CMK (cell line): ENCODE results near the gene TTC33.
"Not testable (repeated sequence)": the region's sequence is repeated elsewhere in the genome, so short reads cannot be mapped to it uniquely, and the experiment has no call there.

Source experiments
- DNase-seq: peaks from one replicate; pipeline ENCODE4 v3.0.0-alpha.2; 2010; ENCODE audit warnings: low read depth

The TTC33 gene

GRCh38 chr5:40614923-40615585 is 140.7 kb downstream of the TTC33 start:
- no peak for DNase-seq

GRCh38 chr5:40614466-40614865 is 141.3 kb downstream of the TTC33 start:
- DNase-seq: no peak

GRCh38 chr5:40607202-40607601 is 148.6 kb downstream of the TTC33 start:
- no peak for DNase-seq

GRCh38 chr5:40606077-40606765 is 149.5 kb downstream of the TTC33 start:
- no peak for DNase-seq

GRCh38 chr5:40605295-40605958 is 150.3 kb downstream of the TTC33 start:
- DNase-seq: no peak

GRCh38 chr5:40603378-40603777 is 152.4 kb downstream of the TTC33 start:
- DNase-seq: no peak

GRCh38 chr5:40601198-40601868 is 154.4 kb downstream of the TTC33 start:
- no peak for DNase-seq

GRCh38 chr5:40600383-40600782 is 155.4 kb downstream of the TTC33 start:
- no peak for DNase-seq

GRCh38 chr5:40599676-40600075 is 156.1 kb downstream of the TTC33 start:
- DNase-seq: no peak

- DNase-seq: no peak
Observed at GRCh38 chr5:40594811-40595210, 160.9 kb downstream of the TTC33 start.

- not testable (repeated sequence) for DNase-seq
Observed at GRCh38 chr5:40591727-40592396, 163.9 kb downstream of the TTC33 start.

GRCh38 chr5:40587376-40587775 is 168.4 kb downstream of the TTC33 start:
- DNase-seq: no peak

GRCh38 chr5:40585537-40586267 is 170.1 kb downstream of the TTC33 start:
- DNase-seq: no peak

GRCh38 chr5:40584054-40584453 is 171.7 kb downstream of the TTC33 start:
- no peak for DNase-seq

GRCh38 chr5:40578501-40579451 is 177.0 kb downstream of the TTC33 start:
- DNase-seq: no peak

- DNase-seq: no peak
Observed at GRCh38 chr5:40577718-40578117, 178.0 kb downstream of the TTC33 start.

- DNase-seq: no peak
Observed at GRCh38 chr5:40575921-40576320, 179.8 kb downstream of the TTC33 start.

- no peak for DNase-seq
Observed at GRCh38 chr5:40575411-40575810, 180.3 kb downstream of the TTC33 start.

- no peak for DNase-seq
Observed at GRCh38 chr5:40572937-40573336, 182.8 kb downstream of the TTC33 start.

GRCh38 chr5:40572391-40572790 is 183.4 kb downstream of the TTC33 start:
- DNase-seq: no peak
